ENCODE measurements around the gene PVALEF. TPM values are rescaled to one million over a fixed set of nuclear protein-coding genes. Genes with fewer than 3 reads are reported as not detected.

The PVALEF gene
- polyA plus RNA-seq, 1 of the 3 experiments (the other 2 are of a cell fraction): not detected

DNA sequence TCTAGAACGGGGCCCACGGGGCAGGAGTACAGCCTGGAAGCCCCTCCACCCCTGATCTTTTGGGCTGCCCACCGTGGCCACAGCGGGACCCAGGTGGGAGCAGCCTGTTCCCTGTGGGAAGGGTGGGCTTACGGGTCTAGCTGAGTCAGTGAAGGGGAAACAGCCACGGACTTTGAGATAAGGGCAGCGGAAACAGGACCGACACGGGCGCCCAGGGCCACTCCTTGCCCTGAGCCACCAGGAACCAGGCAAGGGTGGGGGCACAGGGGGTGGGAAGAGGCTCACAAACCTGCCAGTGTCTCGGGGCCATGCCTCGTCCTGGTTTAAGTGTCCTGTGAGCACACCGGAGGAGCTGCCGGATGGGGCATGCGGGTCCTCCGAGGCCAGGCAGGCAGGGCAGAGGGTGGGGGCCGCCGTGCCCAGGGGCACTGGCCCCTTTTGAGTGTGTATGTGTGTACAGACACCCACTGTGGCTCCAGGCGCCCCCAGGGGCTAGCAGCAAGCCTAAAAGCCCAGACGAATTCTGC is 47.6 kb upstream of the PVALEF start:
- ChIA-PET CTCF (interaction anchor here (0.6 to 13.0 kb wide), 7 partner anchors 14 to 129 kb away, joined by 3 to 177 read pairs (median 6); no protein-coding TSS in a partner anchor), POLR2A (no interaction called here)
- Histone ChIP-seq H3K79me2 (ENCODE audit: insufficient read depth) (no peaks in the 10 kb centered on the region), H3K27ac (ENCODE audit: low read depth in 2 of 2, low read length in 1 of 2) (no peak overlapping the region), H3K9ac (no peak overlapping the region), H4K20me1 (ENCODE audit: insufficient read depth) (no peaks in the 10 kb centered on the region), H3K27me3 (ENCODE audit: insufficient read depth) (no peaks in the 10 kb centered on the region), H3K9me3 (no peaks in the 10 kb centered on the region), H3K4me3 (ENCODE audit: low read depth in 2 of 2, low read length in 1 of 2) (no peak overlapping the region), H3K36me3 (replicated peaks in 1 of 2; ENCODE audit: control insufficient read depth in 1 of 2, insufficient read depth in 2 of 2, low read length in 1 of 2) (no peaks in the 10 kb centered on the region), H3K4me1 (ENCODE audit: control insufficient read depth in 1 of 2, insufficient read depth in 2 of 2, low read depth in 1 of 2, low read length in 1 of 2) (peaks cover 0 to 44% of the 10 kb centered on the region in 2 experiments; a peak in 1 of 4 replicates), H3K4me2 (no peak overlapping the region), H3K9me2 (no peaks in the 10 kb centered on the region), H3F3A (replicated peaks; ENCODE audit: insufficient read depth) (no peaks in the 10 kb centered on the region), H2AFZ (ENCODE audit: low read depth) (no peak overlapping the region)
- DNase-seq: no peak
- TF ChIP-seq, protein P1, sequence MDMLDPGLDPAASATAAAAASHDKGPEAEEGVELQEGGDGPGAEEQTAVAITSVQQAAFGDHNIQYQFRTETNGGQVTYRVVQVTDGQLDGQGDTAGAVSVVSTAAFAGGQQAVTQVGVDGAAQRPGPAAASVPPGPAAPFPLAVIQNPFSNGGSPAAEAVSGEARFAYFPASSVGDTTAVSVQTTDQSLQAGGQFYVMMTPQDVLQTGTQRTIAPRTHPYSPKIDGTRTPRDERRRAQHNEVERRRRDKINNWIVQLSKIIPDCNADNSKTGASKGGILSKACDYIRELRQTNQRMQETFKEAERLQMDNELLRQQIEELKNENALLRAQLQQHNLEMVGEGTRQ (IDR thresholded peaks at IDR 0.05; ENCODE audit: borderline replicate concordance, low read depth, low read length): no peak
- TF ChIP-seq, protein P2, sequence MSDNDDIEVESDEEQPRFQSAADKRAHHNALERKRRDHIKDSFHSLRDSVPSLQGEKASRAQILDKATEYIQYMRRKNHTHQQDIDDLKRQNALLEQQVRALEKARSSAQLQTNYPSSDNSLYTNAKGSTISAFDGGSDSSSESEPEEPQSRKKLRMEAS (IDR thresholded peaks at IDR 0.05; ENCODE audit: low read depth): no peak
- TF ChIP-seq EP300 (IDR thresholded peaks at IDR 0.05; ENCODE audit: borderline replicate concordance in 1 of 2, low read depth in 1 of 2, low read length in 1 of 2) (no peak), RCOR1 (IDR thresholded peaks at IDR 0.05; ENCODE audit: low read length) (no peak), RAD21 (IDR thresholded peaks at IDR 0.05; ENCODE audit: low read length) (no peak), RXRA (IDR thresholded peaks at IDR 0.05; ENCODE audit: borderline replicate concordance, low read depth) (no peak), POLR2AphosphoS5 (IDR thresholded peaks at IDR 0.05; ENCODE audit: low read depth, low read length) (no peak), SMC3 (IDR thresholded peaks at IDR 0.05; ENCODE audit: low read depth, low read length) (no peak), TAF1 (IDR thresholded peaks at IDR 0.05; ENCODE audit: borderline replicate concordance, low read depth, low read length) (no peak), TCF12 (IDR thresholded peaks at IDR 0.05) (no peak)
- 73% methylated on average over 14 of the region's 20 CpGs for WGBS (ENCODE audit: low lambda C conversion rate)

DNA sequence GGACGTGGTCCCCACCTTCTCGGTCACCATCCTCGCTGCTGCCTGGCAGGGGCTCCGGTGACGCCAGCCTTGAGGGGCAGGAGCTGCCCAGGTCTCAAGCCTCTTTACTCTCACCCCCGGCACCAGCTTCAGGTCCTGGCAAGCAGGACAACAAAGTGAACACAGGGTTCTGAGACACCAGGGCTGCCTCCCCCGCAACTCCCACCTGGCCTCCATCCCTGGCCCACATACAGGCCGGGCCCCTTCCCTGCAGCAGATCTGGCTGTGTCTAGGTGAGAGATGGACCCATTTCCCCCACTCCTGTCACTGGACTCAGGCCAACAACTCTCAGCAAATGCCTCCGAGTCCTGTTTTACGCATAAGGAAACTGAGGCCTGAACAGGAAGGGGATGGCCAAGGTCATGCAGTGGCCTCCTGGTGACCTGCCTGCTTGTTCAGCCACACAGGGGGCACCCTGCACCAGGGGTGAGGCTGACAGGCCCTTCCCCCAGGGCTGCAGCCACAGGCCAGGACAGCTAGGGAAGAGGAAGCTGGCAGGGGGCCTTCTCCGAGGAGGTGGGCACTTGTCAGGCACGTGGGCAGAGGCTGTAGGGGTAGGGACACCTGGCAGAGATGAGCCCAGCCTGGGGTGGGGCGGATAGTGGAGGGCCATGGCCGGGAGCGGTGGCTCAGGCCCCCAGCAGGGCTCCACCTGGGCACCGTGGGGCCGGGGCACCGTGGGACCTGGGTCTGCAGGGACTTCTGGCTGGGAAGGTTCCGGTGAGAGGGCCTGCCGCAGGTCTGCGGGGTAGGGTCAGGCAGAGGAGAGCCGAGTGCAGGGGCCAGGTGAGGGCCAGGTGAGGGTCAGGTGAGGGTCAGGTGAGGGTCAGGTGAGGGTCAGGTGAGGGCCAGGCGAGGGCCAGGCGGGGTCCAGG is 46.7 kb upstream of the PVALEF start:
- Histone ChIP-seq H3K4me1 (ENCODE audit: control insufficient read depth in 1 of 2, insufficient read depth in 2 of 2, low read depth in 1 of 2, low read length in 1 of 2) (peaks cover 0 to 37% of the 10 kb centered on the region in 2 experiments; a peak in 1 of 4 replicates), H3K4me2 (no peak overlapping the region), H3K9me3 (no peaks in the 10 kb centered on the region), H3F3A (replicated peaks; ENCODE audit: insufficient read depth) (no peaks in the 10 kb centered on the region), H3K9ac (no peak overlapping the region), H3K27ac (ENCODE audit: low read depth in 2 of 2, low read length in 1 of 2) (no peak overlapping the region), H3K4me3 (ENCODE audit: low read depth in 2 of 2, low read length in 1 of 2) (no peak overlapping the region), H2AFZ (ENCODE audit: low read depth) (no peak overlapping the region), H3K27me3 (ENCODE audit: insufficient read depth) (no peaks in the 10 kb centered on the region), H3K36me3 (replicated peaks in 1 of 2; ENCODE audit: control insufficient read depth in 1 of 2, insufficient read depth in 2 of 2, low read length in 1 of 2) (no peaks in the 10 kb centered on the region), H3K79me2 (ENCODE audit: insufficient read depth) (no peaks in the 10 kb centered on the region), H4K20me1 (ENCODE audit: insufficient read depth) (no peaks in the 10 kb centered on the region), H3K9me2 (no peaks in the 10 kb centered on the region)
- 76% methylated on average over 17 of the region's 24 CpGs for WGBS (ENCODE audit: low lambda C conversion rate)
- ChIA-PET POLR2A (no interaction called here), CTCF (interaction anchor here (0.6 to 13.0 kb wide), 3 partner anchors 15 to 82 kb away, joined by 3 to 177 read pairs (median 7); no protein-coding TSS in a partner anchor)
- DNase-seq: no peak
- TF ChIP-seq RCOR1 (IDR thresholded peaks at IDR 0.05; ENCODE audit: low read length) (no peak), YY1 (IDR thresholded peaks at IDR 0.05; ENCODE audit: low read depth) (no peak), POLR2AphosphoS5 (IDR thresholded peaks at IDR 0.05; ENCODE audit: low read depth, low read length) (no peak), RFX5 (IDR thresholded peaks at IDR 0.05; ENCODE audit: low read length) (no peak), EP300 (IDR thresholded peaks at IDR 0.05; ENCODE audit: borderline replicate concordance in 1 of 2, low read depth in 1 of 2, low read length in 1 of 2) (no peak), TEAD4 (IDR thresholded peaks at IDR 0.05; ENCODE audit: borderline replicate concordance, insufficient read depth) (no peak), RXRA (IDR thresholded peaks at IDR 0.05; ENCODE audit: borderline replicate concordance, low read depth) (no peak), CHD2 (IDR thresholded peaks at IDR 0.05; ENCODE audit: low read length, partially characterized antibody) (no peak), EZH2phosphoT487 (IDR thresholded peaks at IDR 0.05; ENCODE audit: borderline replicate concordance, low read depth) (no peak), ELF1 (IDR thresholded peaks at IDR 0.05) (no peak)
- TF ChIP-seq, protein P2 (IDR thresholded peaks at IDR 0.05; ENCODE audit: low read depth): no peak
- TF ChIP-seq, protein P3, sequence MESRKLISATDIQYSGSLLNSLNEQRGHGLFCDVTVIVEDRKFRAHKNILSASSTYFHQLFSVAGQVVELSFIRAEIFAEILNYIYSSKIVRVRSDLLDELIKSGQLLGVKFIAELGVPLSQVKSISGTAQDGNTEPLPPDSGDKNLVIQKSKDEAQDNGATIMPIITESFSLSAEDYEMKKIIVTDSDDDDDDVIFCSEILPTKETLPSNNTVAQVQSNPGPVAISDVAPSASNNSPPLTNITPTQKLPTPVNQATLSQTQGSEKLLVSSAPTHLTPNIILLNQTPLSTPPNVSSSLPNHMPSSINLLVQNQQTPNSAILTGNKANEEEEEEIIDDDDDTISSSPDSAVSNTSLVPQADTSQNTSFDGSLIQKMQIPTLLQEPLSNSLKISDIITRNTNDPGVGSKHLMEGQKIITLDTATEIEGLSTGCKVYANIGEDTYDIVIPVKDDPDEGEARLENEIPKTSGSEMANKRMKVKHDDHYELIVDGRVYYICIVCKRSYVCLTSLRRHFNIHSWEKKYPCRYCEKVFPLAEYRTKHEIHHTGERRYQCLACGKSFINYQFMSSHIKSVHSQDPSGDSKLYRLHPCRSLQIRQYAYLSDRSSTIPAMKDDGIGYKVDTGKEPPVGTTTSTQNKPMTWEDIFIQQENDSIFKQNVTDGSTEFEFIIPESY (IDR thresholded peaks at IDR 0.05; ENCODE audit: borderline replicate concordance, low read depth): no peak
- TF ChIP-seq, protein P4, sequence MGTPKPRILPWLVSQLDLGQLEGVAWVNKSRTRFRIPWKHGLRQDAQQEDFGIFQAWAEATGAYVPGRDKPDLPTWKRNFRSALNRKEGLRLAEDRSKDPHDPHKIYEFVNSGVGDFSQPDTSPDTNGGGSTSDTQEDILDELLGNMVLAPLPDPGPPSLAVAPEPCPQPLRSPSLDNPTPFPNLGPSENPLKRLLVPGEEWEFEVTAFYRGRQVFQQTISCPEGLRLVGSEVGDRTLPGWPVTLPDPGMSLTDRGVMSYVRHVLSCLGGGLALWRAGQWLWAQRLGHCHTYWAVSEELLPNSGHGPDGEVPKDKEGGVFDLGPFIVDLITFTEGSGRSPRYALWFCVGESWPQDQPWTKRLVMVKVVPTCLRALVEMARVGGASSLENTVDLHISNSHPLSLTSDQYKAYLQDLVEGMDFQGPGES (IDR thresholded peaks at IDR 0.05; ENCODE audit: low read depth, low read length): no peak
- TF ChIP-seq, protein P5, sequence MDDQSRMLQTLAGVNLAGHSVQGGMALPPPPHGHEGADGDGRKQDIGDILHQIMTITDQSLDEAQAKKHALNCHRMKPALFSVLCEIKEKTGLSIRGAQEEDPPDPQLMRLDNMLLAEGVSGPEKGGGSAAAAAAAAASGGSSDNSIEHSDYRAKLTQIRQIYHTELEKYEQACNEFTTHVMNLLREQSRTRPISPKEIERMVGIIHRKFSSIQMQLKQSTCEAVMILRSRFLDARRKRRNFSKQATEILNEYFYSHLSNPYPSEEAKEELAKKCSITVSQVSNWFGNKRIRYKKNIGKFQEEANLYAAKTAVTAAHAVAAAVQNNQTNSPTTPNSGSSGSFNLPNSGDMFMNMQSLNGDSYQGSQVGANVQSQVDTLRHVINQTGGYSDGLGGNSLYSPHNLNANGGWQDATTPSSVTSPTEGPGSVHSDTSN (IDR thresholded peaks at IDR 0.05): no peak
